H1 (cell line): ENCODE data around the gene CASTOR1. TPM values are rescaled to one million over a fixed set of nuclear protein-coding genes. Genes with fewer than 3 reads are reported as not detected.

ENCODE experiments used
- BCL11A ChIP-seq, 2 experiments: IDR thresholded peaks; one replicate each; pipeline ENCODE4 v1.6.1; 2011; ENCODE audit warnings: low read depth in 2 of 2, low read length in 2 of 2, mild to moderate bottlenecking in 2 of 2
- CBX8 ChIP-seq: fragments of 300-800, 300-1000 bp; sonication (generic); IDR thresholded peaks from 2 replicates; pipeline ENCODE4 v1.7.1; 2016; ENCODE audit warnings: low read depth, low read length, borderline replicate concordance
- KDM4A ChIP-seq: IDR thresholded peaks from one replicate; pipeline ENCODE4 v1.7.1; 2012; ENCODE audit warnings: low read depth, mild to moderate bottlenecking, moderate library complexity, low read length, inconsistent platforms; ENCODE audit not compliant: severe bottlenecking
- polyA plus RNA-seq, 7 experiments: library from polyadenylated mRNA; depleted of rRNA in 3 of 7; stranded (reverse) in 5 of 7; unstranded in 2 of 7; fragments of >200 nt in 5 of 7; fragments of 200-250 nt in 2 of 7; gene quantifications; 1 replicate in 5 of 7; 2 replicates in 1 of 7; 4 replicates in 1 of 7; pipeline versions ENCODE4 v1.2.1 to v1.2.3, GENCODE V29; 2011 to 2013; ENCODE audit warnings: missing spikeins in 2 of 7, mixed read lengths in 2 of 7
- total RNA-seq: library from RNA; stranded (reverse); fragmentation: NEBNext Ultra II Directional; extraction: Animal tissue kit (Norgen Biotek cat#: 25700); gene quantifications from 2 replicates; pipeline ENCODE4 v1.2.1, GENCODE V29; 2021

The CASTOR1 gene
- total and polyA plus RNA-seq, 2 of the 8 experiments (the other 6 are each of a cell fraction or from before 2014, with no cell fraction given): 10.3 to 36.0 TPM

- TF ChIP-seq KDM4A: no peak
- no peak for TF ChIP-seq CBX8
- TF ChIP-seq BCL11A (IDR thresholded peaks at IDR 0.05; ENCODE audit: low read depth in 2 of 2, low read length in 2 of 2): no peak
These were observed 28.6 kb downstream of the CASTOR1 start (continued) for GRCh38 chr22:30260682-30261081.
